Measurements from ENCODE around the gene TNNT1.

TNNT1 gene

GRCh38 chr19:55092423-55093318 lies 56.3 kb downstream of the TNNT1 start:
- peaks cover 17% of the 10 kb centered on the region for H3K4me1 Mint-ChIP-seq
- no peak overlapping the region for H3K27ac Mint-ChIP-seq
- no peak overlapping the region for H3K4me3 Mint-ChIP-seq
- peaks cover 18% of the 10 kb centered on the region for H3K27me3 Mint-ChIP-seq
- H3K9me3 Mint-ChIP-seq: no peaks in the 10 kb centered on the region
- H3K36me3 Mint-ChIP-seq: peaks cover 4% of the 10 kb centered on the region

GRCh38 chr19:55091955-55092354 lies 57.1 kb downstream of the TNNT1 start:
- Mint-ChIP-seq H3K27me3 (peaks cover 23% of the 10 kb centered on the region), H3K4me3 (no peak overlapping the region), H3K36me3 (peaks cover 4% of the 10 kb centered on the region), H3K4me1 (peaks cover 22% of the 10 kb centered on the region), H3K27ac (no peak overlapping the region), H3K9me3 (no peaks in the 10 kb centered on the region)

GRCh38 chr19:55091126-55091910 lies 57.7 kb downstream of the TNNT1 start:
- Mint-ChIP-seq H3K4me3 (no peak overlapping the region), H3K36me3 (peaks cover 4% of the 10 kb centered on the region), H3K27ac (no peak overlapping the region), H3K27me3 (peaks cover 23% of the 10 kb centered on the region), H3K4me1 (peaks cover 22% of the 10 kb centered on the region), H3K9me3 (no peaks in the 10 kb centered on the region)

GRCh38 chr19:55090564-55090963 lies 58.4 kb downstream of the TNNT1 start:
- no peak overlapping the region for H3K4me3 Mint-ChIP-seq
- no peaks in the 10 kb centered on the region for H3K9me3 Mint-ChIP-seq
- peaks cover 22% of the 10 kb centered on the region for H3K4me1 Mint-ChIP-seq
- H3K36me3 Mint-ChIP-seq: peaks cover 4% of the 10 kb centered on the region
- no peak overlapping the region for H3K27ac Mint-ChIP-seq
- peaks cover 28% of the 10 kb centered on the region for H3K27me3 Mint-ChIP-seq

GRCh38 chr19:55089342-55089944 lies 59.6 kb downstream of the TNNT1 start:
- Mint-ChIP-seq H3K27ac (no peak overlapping the region), H3K4me3 (no peak overlapping the region), H3K4me1 (peaks cover 22% of the 10 kb centered on the region), H3K36me3 (peaks cover 4% of the 10 kb centered on the region), H3K27me3 (peaks cover 33% of the 10 kb centered on the region), H3K9me3 (no peaks in the 10 kb centered on the region)

- peak overlapping the region; percentile 77 for H3K4me3 Mint-ChIP-seq
- H3K27ac Mint-ChIP-seq: no peak overlapping the region
Observed at GRCh38 chr19:55088543-55089341, 60.3 kb downstream of the TNNT1 start.

GRCh38 chr19:55088021-55088451 lies 61.0 kb downstream of the TNNT1 start:
- H3K9me3 Mint-ChIP-seq: no peaks in the 10 kb centered on the region
- no peak overlapping the region for H3K27ac Mint-ChIP-seq
- H3K36me3 Mint-ChIP-seq: peaks cover 4% of the 10 kb centered on the region
- H3K4me3 Mint-ChIP-seq: peak overlapping the region; percentile 77
- peaks cover 40% of the 10 kb centered on the region for H3K27me3 Mint-ChIP-seq
- peaks cover 23% of the 10 kb centered on the region for H3K4me1 Mint-ChIP-seq

More at GRCh38 chr19:55088543-55089341, 60.3 kb downstream of the TNNT1 start:
- Mint-ChIP-seq H3K36me3 (peaks cover 4% of the 10 kb centered on the region), H3K27me3 (peaks cover 39% of the 10 kb centered on the region), H3K9me3 (no peaks in the 10 kb centered on the region), H3K4me1 (peaks cover 22% of the 10 kb centered on the region)

- Mint-ChIP-seq H3K27me3 (peaks cover 44% of the 10 kb centered on the region), H3K9me3 (no peaks in the 10 kb centered on the region), H3K27ac (no peak overlapping the region), H3K36me3 (peaks cover 4% of the 10 kb centered on the region), H3K4me1 (peaks cover 29% of the 10 kb centered on the region), H3K4me3 (peak overlapping the region; percentile 77)
Observed at GRCh38 chr19:55087542-55087901, 61.5 kb downstream of the TNNT1 start.

- H3K4me1 Mint-ChIP-seq: peaks cover 32% of the 10 kb centered on the region
- no peaks in the 10 kb centered on the region for H3K9me3 Mint-ChIP-seq
- H3K27ac Mint-ChIP-seq: no peak overlapping the region
- H3K4me3 Mint-ChIP-seq: peak overlapping the region; percentile 77
- H3K36me3 Mint-ChIP-seq: peaks cover 4% of the 10 kb centered on the region
- H3K27me3 Mint-ChIP-seq: peaks cover 45% of the 10 kb centered on the region
Observed at GRCh38 chr19:55086730-55087541, 62.1 kb downstream of the TNNT1 start.

GRCh38 chr19:55085923-55086715 lies 62.9 kb downstream of the TNNT1 start:
- no peak overlapping the region for H3K27ac Mint-ChIP-seq
- H3K4me3 Mint-ChIP-seq: peak overlapping the region; percentile 3

GRCh38 chr19:55084416-55084815 lies 64.6 kb downstream of the TNNT1 start:
- no peak overlapping the region for H3K4me3 Mint-ChIP-seq
- H3K27me3 Mint-ChIP-seq: peaks cover 45% of the 10 kb centered on the region
- no peaks in the 10 kb centered on the region for H3K9me3 Mint-ChIP-seq
- no peaks in the 10 kb centered on the region for H3K36me3 Mint-ChIP-seq
- no peak overlapping the region for H3K27ac Mint-ChIP-seq
- peaks cover 42% of the 10 kb centered on the region for H3K4me1 Mint-ChIP-seq

More at GRCh38 chr19:55085923-55086715, 62.9 kb downstream of the TNNT1 start:
- peaks cover 32% of the 10 kb centered on the region for H3K4me1 Mint-ChIP-seq
- H3K36me3 Mint-ChIP-seq: peaks cover 4% of the 10 kb centered on the region
- no peaks in the 10 kb centered on the region for H3K9me3 Mint-ChIP-seq
- peaks cover 45% of the 10 kb centered on the region for H3K27me3 Mint-ChIP-seq

- no peaks in the 10 kb centered on the region for H3K36me3 Mint-ChIP-seq
- peaks cover 33% of the 10 kb centered on the region for H3K4me1 Mint-ChIP-seq
- H3K27me3 Mint-ChIP-seq: peaks cover 37% of the 10 kb centered on the region
- no peak overlapping the region for H3K27ac Mint-ChIP-seq
- H3K4me3 Mint-ChIP-seq: peak overlapping the region; percentile 57
- H3K9me3 Mint-ChIP-seq: no peaks in the 10 kb centered on the region
Observed at GRCh38 chr19:55083004-55083850, 65.8 kb downstream of the TNNT1 start.

Data from activated naive CD4-positive, alpha-beta T cell treated with anti-CD3 and anti-CD28 coated beads, Interleukin-2, amount 50 U/mL, for 24 hours (primary cell).